Measurements from ENCODE around the gene MAST4. TPM values are rescaled to one million over a fixed set of nuclear protein-coding genes. Genes with fewer than 3 reads are reported as not detected.

Gene MAST4
- polyA plus RNA-seq, 1 donor from 2014 or later, result 11.8 TPM

DNA sequence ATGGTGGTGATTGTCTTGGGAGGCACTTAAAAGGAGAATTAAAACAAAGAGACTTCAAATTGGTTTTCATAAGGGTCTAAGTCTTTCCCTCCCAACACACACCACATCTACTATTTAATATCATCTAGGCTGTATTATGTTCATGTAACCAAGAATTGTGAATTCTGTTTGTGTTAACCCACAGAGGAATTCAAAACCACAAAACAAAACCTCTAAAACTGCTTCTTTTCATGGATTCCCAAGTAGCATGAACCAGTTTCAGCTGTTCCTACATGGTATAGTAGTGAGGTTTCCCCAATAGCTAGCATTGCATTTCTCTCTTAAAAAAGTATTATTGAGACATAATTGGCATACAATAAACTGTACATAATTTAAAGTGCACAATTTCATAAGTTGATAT is 316.6 kb downstream of the MAST4 start:
- no peaks in the 10 kb centered on the region for H3K4me1 Mint-ChIP-seq
- H3K27ac Mint-ChIP-seq, result no peak overlapping the region
- no peaks in the 10 kb centered on the region for H3K27me3 Mint-ChIP-seq
- no peak overlapping the region for H3K4me3 Mint-ChIP-seq
- peaks cover 2% of the 10 kb centered on the region for H3K36me3 Mint-ChIP-seq
- no peaks in the 10 kb centered on the region for H3K9me3 Mint-ChIP-seq

- no peaks in the 10 kb centered on the region for H3K36me3 Mint-ChIP-seq
- H3K27ac Mint-ChIP-seq, result no peak overlapping the region
- H3K27me3 Mint-ChIP-seq, result no peaks in the 10 kb centered on the region
- H3K9me3 Mint-ChIP-seq, result no peaks in the 10 kb centered on the region
- no peak overlapping the region for H3K4me3 Mint-ChIP-seq
- no peaks in the 10 kb centered on the region for H3K4me1 Mint-ChIP-seq
Measured at GRCh38 chr5:66915531-66915930, 319.3 kb downstream of the MAST4 start.

GRCh38 chr5:66922881-66923280 is 326.7 kb downstream of the MAST4 start:
- Mint-ChIP-seq H3K4me3 (no peak overlapping the region), H3K27ac (no peak overlapping the region), H3K4me1 (no peaks in the 10 kb centered on the region), H3K36me3 (no peaks in the 10 kb centered on the region), H3K27me3 (no peaks in the 10 kb centered on the region), H3K9me3 (no peaks in the 10 kb centered on the region)

GRCh38 chr5:66923457-66923856 is 327.3 kb downstream of the MAST4 start:
- no peak overlapping the region for H3K4me3 Mint-ChIP-seq
- no peaks in the 10 kb centered on the region for H3K27me3 Mint-ChIP-seq
- no peaks in the 10 kb centered on the region for H3K36me3 Mint-ChIP-seq
- no peaks in the 10 kb centered on the region for H3K4me1 Mint-ChIP-seq
- H3K9me3 Mint-ChIP-seq, result no peaks in the 10 kb centered on the region
- no peak overlapping the region for H3K27ac Mint-ChIP-seq

- Mint-ChIP-seq H3K4me3 (no peak overlapping the region), H3K27ac (no peak overlapping the region), H3K27me3 (no peaks in the 10 kb centered on the region), H3K36me3 (no peaks in the 10 kb centered on the region), H3K9me3 (no peaks in the 10 kb centered on the region), H3K4me1 (no peaks in the 10 kb centered on the region)
Measured at GRCh38 chr5:66923922-66924321, 327.7 kb downstream of the MAST4 start.

DNA sequence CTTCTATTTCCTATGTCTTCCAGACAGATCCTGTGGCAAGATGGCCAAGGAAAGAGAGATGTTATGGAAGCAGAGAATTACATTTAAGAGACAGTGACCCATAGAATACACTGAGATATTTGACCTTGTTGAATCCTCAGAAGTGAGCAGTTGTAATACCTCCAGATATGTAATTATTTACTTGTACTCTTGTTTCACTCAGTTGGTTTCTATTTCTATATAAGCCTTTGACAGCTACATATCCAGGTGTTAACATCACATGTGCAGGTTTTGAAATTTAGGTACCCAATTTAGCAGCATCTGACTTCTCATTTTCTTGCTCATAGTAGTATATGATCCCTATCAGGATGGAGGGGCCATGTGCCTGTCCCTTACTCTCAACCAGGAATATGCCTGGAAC is 330.9 kb downstream of the MAST4 start:
- Mint-ChIP-seq H3K9me3 (no peaks in the 10 kb centered on the region), H3K4me3 (no peak overlapping the region), H3K4me1 (peaks cover 5 to 20% (median 15%) of the 10 kb centered on the region in 3 donors), H3K27me3 (no peaks in the 10 kb centered on the region), H3K27ac (no peak overlapping the region), H3K36me3 (no peaks in the 10 kb centered on the region)

GRCh38 chr5:66929281-66929680 is 333.1 kb downstream of the MAST4 start:
- no peak overlapping the region for H3K4me3 Mint-ChIP-seq
- H3K36me3 Mint-ChIP-seq, result no peaks in the 10 kb centered on the region
- no peaks in the 10 kb centered on the region for H3K27me3 Mint-ChIP-seq
- H3K9me3 Mint-ChIP-seq, result no peaks in the 10 kb centered on the region
- H3K4me1 Mint-ChIP-seq, result peaks cover 5 to 20% (median 15%) of the 10 kb centered on the region in 3 donors
- H3K27ac Mint-ChIP-seq, result no peak overlapping the region

- Mint-ChIP-seq H3K27ac (no peak overlapping the region), H3K27me3 (no peaks in the 10 kb centered on the region), H3K36me3 (no peaks in the 10 kb centered on the region), H3K4me1 (peaks cover 5 to 20% (median 15%) of the 10 kb centered on the region in 3 donors), H3K9me3 (no peaks in the 10 kb centered on the region), H3K4me3 (no peak overlapping the region)
Measured at GRCh38 chr5:66929995-66930394, 333.8 kb downstream of the MAST4 start.

GRCh38 chr5:66931651-66932050 is 335.5 kb downstream of the MAST4 start:
- Mint-ChIP-seq H3K4me1 (peaks cover 5 to 20% (median 15%) of the 10 kb centered on the region in 3 donors), H3K27me3 (no peaks in the 10 kb centered on the region), H3K4me3 (peak overlapping the region in 1 of 4 donors; percentile 23)

DNA sequence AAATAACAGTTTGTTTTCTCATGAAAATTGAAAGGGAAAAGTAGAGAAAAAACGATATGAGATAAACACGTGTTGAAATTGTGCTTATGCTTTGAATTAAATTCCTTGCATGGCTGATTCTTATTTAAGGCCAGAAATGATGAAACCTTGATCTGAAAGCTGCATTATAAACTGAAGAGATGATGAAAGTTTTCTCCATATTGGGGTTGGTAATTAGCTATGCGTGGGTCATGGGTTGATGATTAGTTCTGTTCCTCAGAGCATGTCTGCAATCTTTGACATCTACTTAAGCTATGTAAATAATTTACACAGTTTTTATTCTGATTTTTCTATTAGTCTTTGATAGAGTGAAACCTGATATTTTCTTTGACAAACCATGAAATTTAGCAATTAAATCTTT is 336.3 kb downstream of the MAST4 start:
- peaks cover 5 to 20% (median 15%) of the 10 kb centered on the region in 3 donors for H3K4me1 Mint-ChIP-seq
- H3K9me3 Mint-ChIP-seq, result peaks cover 0 to 2% (median 0%) of the 10 kb centered on the region in 3 donors
- H3K27ac Mint-ChIP-seq, result no peak overlapping the region
- H3K27me3 Mint-ChIP-seq, result no peaks in the 10 kb centered on the region
- H3K4me3 Mint-ChIP-seq, result no peak overlapping the region
- H3K36me3 Mint-ChIP-seq, result no peaks in the 10 kb centered on the region

More at GRCh38 chr5:66931651-66932050, 335.5 kb downstream of the MAST4 start:
- Mint-ChIP-seq H3K27ac (no peak overlapping the region), H3K9me3 (peaks cover 0 to 2% (median 0%) of the 10 kb centered on the region in 3 donors), H3K36me3 (no peaks in the 10 kb centered on the region)

DNA sequence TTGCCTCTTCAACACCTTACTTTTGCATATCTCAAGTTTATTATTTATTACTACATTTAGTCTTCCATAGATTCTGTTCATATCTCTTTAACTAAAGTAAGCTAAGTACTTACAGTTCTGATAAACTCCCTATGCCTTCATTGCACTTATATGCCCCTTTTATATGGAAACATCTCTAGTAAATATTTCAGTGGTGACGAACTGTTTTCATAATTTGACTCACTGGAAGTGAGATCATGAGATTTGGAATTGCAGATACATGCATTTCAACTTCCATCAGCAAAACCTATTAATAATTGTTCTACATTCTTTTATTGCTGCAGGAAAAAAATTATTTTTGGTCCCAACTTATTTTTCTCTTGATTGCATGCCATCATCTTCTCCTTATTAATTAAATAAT is 336.9 kb downstream of the MAST4 start:
- no peak overlapping the region for H3K4me3 Mint-ChIP-seq
- H3K4me1 Mint-ChIP-seq, result peaks cover 5 to 20% (median 15%) of the 10 kb centered on the region in 3 donors
- no peaks in the 10 kb centered on the region for H3K36me3 Mint-ChIP-seq
- H3K27ac Mint-ChIP-seq, result no peak overlapping the region
- no peaks in the 10 kb centered on the region for H3K27me3 Mint-ChIP-seq
- H3K9me3 Mint-ChIP-seq, result peaks cover 0 to 2% (median 0%) of the 10 kb centered on the region in 3 donors

DNA sequence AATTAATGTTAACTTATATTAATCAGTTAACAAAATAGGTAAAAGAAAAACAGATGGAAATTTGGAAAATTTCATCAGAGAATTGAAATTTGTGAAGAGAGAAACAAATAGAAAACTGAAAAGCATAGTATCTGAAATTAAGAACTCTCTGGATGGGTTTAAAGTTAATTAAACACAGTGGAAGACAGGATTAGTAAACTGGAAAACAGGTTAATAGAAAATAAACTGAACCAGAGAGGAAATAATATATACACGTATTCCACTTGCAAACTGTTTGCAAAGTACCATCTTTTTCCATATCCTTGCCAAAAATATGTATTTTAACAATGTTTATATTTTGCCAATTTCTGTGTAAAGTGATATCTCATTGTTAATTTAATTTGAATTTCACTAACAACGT is 342.9 kb downstream of the MAST4 start:
- H3K36me3 Mint-ChIP-seq, result no peaks in the 10 kb centered on the region
- H3K4me1 Mint-ChIP-seq, result peaks cover 0 to 1% (median 0%) of the 10 kb centered on the region in 3 donors
- peaks cover 2 to 9% (median 4%) of the 10 kb centered on the region in 3 donors for H3K9me3 Mint-ChIP-seq
- H3K27me3 Mint-ChIP-seq, result peaks cover 3% of the 10 kb centered on the region
- no peak overlapping the region for H3K27ac Mint-ChIP-seq
- H3K4me3 Mint-ChIP-seq, result no peak overlapping the region

GRCh38 chr5:66945389-66946349 is 349.5 kb downstream of the MAST4 start:
- H3K4me1 Mint-ChIP-seq, result peaks cover 0 to 1% (median 0%) of the 10 kb centered on the region in 3 donors
- peaks cover 1% of the 10 kb centered on the region for H3K36me3 Mint-ChIP-seq
- no peak overlapping the region for H3K4me3 Mint-ChIP-seq
- no peak overlapping the region for H3K27ac Mint-ChIP-seq
- peaks cover 0 to 2% (median 0%) of the 10 kb centered on the region in 3 donors for H3K9me3 Mint-ChIP-seq
- H3K27me3 Mint-ChIP-seq, result no peaks in the 10 kb centered on the region

- H3K36me3 Mint-ChIP-seq, result peaks cover 3% of the 10 kb centered on the region
- H3K9me3 Mint-ChIP-seq, result peaks cover 0 to 1% (median 0%) of the 10 kb centered on the region in 3 donors
- no peaks in the 10 kb centered on the region for H3K4me1 Mint-ChIP-seq
- no peaks in the 10 kb centered on the region for H3K27me3 Mint-ChIP-seq
- no peak overlapping the region for H3K27ac Mint-ChIP-seq
- H3K4me3 Mint-ChIP-seq, result no peak overlapping the region
Measured at GRCh38 chr5:66947458-66947857, 351.3 kb downstream of the MAST4 start.

DNA sequence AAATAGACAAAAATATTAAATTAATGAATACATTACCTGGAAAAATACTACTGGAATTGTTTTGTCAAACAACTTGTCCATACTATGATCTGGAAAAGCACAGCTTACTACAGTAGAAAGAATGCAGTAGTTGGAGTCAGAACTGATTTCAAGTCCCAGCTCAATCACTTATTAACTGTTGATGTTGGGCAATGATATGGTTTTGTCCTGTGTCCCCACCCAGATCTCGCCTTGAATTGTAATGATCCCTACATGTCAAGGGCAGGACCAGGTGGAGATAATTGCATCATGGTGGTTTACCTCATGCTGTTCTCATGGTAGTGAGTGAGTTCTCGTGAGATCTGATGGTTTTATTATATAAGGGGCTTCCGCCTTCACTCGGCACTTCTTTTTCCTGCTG is 352.9 kb downstream of the MAST4 start:
- H3K4me3 Mint-ChIP-seq, result no peak overlapping the region

GRCh38 chr5:66952153-66952552 is 356.0 kb downstream of the MAST4 start:
- Mint-ChIP-seq H3K27ac (no peak overlapping the region), H3K4me3 (no peak overlapping the region), H3K36me3 (peaks cover 1% of the 10 kb centered on the region), H3K4me1 (no peaks in the 10 kb centered on the region), H3K9me3 (no peaks in the 10 kb centered on the region), H3K27me3 (peaks cover 2% of the 10 kb centered on the region)

More for the DNA sequence above, 352.9 kb downstream of the MAST4 start:
- no peaks in the 10 kb centered on the region for H3K9me3 Mint-ChIP-seq
- H3K27ac Mint-ChIP-seq, result no peak overlapping the region
- peaks cover 3% of the 10 kb centered on the region for H3K36me3 Mint-ChIP-seq
- no peaks in the 10 kb centered on the region for H3K27me3 Mint-ChIP-seq
- no peaks in the 10 kb centered on the region for H3K4me1 Mint-ChIP-seq

All from IgD-negative memory B cell (primary cell).